Activated naive CD4-positive, alpha-beta T cell (primary cell): ENCODE measurements around the gene MYO1B.

ENCODE experiments used
- DNase-seq, 4 experiments: peaks; one replicate each; lab custom pipeline; 2025; lab: John Stamatoyannopoulos, UW

MYO1B gene

DNA sequence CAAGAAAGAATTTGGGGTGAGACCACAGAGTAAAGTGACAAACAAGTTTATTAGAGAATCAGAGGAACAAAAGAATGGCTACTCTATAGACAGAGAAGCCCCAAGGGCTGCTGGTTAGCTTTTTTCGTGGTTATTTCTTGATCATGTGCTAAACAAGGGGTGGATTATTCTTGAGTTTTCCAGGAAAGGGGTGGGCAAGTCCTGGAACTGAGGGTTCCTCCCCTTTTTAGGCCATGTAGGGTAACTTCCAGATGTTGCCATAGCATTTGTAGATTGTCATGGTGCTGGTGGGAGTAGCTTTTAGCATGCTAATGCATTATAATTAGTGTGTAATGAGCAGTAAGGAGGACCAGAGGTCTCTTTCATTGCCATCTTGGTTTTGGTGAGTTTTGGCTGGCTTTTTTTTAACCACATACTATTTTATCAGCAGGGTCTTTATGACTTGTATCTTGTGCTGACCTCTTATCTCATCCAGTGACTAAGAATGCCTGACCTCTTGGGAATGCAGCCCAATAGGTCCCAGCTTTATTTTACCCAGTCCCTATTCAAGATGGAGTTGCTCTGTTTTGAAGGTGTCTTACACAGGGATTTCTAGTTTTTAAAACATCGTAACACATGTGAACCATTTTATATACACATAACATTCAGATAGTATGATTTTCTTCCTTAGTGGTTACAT, 77.8 kb downstream of the MYO1B start:
- no peak for DNase-seq

DNA sequence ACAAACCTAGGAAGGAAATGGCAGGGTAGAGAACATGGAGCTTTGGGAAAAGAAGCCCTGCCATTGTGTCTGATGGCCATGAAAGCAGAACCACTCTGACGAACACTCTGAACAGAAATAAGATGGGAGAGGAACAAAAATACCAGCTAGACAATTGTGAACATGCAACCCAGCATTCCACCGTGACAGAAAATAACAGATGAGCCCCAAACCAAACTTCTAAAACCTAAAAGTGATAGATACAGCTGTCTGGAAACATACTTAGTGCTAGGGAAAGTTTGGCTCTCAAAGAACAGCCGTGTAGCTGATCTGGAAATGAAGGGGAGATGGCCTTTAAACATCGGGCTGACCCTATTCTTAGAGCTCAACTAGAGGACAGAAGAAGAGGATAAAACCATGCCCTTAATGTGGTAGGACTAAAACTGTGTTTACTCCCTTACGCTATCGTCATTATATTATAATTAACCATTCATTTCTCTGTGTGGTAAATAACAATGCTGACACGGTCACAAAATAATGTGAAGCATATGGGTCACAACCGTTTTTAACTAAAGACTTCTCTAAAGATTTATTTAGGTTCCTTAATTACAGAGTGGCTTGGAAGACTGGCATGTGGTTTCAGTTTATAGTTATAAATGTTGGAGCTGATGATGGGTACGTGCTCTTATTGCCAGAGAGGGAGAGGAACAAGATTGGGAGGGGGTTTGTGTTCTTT, 80.6 kb downstream of the MYO1B start:
- DNase-seq, result no peak

GRCh38 chr2:191327484-191327883, 82.3 kb downstream of the MYO1B start:
- no peak for DNase-seq

GRCh38 chr2:191328150-191328809, 83.1 kb downstream of the MYO1B start:
- DNase-seq, result no peak

GRCh38 chr2:191329841-191330240, 84.6 kb downstream of the MYO1B start:
- DNase-seq, result no peak

DNA sequence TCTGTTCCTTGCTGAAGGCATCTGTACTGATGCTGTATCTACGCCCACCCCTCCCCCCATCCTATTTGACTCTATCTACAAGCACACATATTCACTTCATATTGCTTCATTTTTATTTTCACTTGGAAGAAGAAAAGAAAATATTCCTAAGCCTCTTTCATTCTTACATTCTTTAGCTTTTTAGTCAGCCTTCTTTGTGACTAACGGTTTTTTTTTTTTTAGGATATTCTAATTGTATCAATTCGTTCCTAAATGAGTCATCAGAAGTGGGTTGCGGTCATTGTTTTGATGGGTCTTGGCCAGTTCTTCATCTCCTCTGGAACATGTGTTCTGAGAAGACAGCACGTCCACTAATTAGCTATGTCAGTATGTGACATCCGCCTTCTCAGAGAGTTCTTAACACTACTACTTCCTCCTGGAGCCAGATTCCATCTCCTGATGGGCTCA, 88.7 kb downstream of the MYO1B start:
- DNase-seq, result no peak

GRCh38 chr2:191335875-191336464, 90.8 kb downstream of the MYO1B start:
- DNase-seq, result no peak

DNA sequence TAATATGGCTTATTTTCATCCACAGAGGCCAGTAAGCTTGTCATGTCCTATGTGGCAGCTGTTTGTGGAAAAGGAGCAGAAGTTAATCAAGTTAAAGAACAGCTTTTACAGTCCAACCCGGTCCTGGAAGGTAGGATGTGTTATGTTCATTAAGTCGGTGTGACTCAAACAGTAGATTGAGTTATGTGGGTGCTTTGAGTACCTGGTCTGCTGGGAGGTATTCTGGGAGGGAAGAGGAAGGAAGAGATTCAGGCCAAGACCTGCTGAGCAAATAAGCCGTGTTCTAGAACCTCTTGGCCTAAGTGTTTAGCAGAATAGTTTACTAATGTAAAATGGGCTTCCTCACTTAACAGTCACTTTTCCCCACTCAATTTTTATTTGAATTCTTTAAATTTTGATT, 96.2 kb downstream of the MYO1B start:
- DNase-seq, result no peak

- DNase-seq, result no peak
Observed at GRCh38 chr2:191343796-191344338, 98.7 kb downstream of the MYO1B start.

DNA sequence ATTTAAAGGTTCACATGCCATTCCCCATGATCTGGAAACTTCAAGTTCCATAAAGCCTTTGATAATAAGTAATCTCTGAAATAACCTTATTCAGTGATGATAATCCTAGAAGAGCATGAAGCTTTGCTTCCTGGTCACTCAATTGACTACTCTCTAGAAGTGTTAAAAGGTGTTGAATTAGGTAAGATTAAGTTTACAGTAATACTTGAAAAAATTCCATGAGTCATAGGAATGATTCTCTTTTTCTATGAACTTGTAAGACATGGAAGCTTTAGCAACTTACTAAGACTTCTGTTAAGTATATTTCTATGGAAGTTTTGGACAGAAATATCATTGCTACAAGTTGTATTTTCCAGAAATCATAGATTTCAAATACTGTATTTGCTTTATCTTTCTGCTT, 100.6 kb downstream of the MYO1B start:
- no peak for DNase-seq

- no peak for DNase-seq
Observed at GRCh38 chr2:191347154-191347553, 102.0 kb downstream of the MYO1B start.

GRCh38 chr2:191347881-191348280, 102.7 kb downstream of the MYO1B start:
- DNase-seq, result no peak

DNA sequence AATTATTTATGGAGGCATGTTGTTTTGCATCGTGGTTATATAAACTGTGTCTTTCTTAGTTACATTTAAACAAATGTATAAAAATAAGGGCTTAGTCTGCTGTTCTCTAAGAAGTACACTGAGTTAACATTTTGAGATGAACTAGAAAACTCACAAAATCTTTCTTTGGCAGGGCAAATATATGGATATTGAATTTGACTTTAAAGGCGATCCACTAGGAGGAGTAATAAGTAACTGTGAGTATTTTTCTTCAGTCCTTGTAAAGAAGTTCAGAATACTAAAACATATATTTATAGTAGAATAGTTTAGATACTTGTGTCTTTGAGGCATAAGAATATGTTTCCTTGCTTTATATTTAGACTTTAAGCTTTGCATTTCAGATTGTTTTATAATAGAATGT, 104.8 kb downstream of the MYO1B start:
- no peak for DNase-seq

- DNase-seq, result no peak
Observed at GRCh38 chr2:191350826-191351225, 105.6 kb downstream of the MYO1B start.

GRCh38 chr2:191351298-191351697, 106.1 kb downstream of the MYO1B start:
- no peak for DNase-seq

DNA sequence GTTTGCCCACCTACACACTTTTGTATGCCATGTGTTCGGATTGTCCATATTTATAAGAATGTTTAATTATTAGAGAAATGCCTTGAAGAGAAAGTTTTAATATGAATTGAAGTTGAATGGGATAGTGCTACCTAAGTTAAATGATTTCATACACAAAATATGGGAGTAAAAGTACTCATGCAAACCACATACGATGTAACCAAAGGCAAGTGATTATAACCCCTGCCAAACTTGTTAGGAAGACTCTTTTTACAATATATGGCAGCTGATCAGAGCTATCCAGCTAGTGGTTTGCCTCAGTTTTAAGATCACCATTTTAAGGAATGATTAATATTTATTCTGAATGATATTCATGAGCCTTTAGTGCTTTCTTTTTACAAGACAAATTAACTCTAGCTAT, 106.7 kb downstream of the MYO1B start:
- no peak for DNase-seq

DNA sequence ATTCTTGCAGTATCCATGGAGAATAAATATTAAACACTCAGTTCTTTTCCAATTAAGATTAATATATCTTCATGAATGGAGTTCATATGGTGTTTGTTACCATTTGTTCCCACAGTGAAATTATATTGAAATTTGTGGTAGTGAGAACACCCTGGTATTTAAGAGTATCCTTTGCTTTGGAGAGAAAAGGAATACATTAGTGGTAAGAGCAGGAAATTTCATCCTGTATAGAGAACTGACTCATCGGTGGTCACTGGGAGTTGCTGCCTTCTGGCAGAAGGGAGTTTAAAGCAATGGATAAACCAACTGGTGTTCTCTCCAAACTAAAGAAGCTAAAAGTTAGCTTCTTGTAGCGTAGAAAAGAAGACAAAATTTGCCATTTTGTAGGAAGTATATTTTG, 107.3 kb downstream of the MYO1B start:
- DNase-seq, result no peak

DNA sequence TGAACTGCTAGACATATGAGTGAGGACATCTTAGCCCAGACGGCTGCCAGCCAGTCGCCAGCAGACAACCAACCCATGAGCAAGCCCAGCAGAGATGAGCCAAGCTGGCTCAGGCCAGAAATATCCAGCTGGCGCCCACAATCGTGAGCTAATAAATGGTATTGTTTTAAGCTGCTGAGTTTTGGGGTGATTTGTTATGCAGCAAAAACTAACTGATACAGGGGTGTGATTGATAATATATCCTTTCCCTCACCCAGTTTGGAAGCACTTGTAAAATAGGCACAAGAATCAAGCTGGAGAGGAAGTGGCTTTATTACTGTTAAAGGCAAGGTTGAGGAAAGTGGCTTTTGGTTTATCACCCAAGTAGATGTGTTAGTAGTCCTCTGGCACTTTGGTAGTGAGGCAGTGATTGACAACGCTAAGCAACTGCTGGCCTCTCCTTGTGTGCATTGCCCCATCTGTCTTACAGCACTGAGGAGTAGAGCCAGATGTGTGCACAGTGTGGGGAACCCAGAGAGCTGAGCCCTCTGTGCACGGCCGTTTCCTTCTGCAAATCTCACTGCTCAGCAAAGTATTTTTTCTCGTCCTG, 110.1 kb downstream of the MYO1B start:
- no peak for DNase-seq

GRCh38 chr2:191357678-191358077, 112.5 kb downstream of the MYO1B start:
- no peak for DNase-seq

DNA sequence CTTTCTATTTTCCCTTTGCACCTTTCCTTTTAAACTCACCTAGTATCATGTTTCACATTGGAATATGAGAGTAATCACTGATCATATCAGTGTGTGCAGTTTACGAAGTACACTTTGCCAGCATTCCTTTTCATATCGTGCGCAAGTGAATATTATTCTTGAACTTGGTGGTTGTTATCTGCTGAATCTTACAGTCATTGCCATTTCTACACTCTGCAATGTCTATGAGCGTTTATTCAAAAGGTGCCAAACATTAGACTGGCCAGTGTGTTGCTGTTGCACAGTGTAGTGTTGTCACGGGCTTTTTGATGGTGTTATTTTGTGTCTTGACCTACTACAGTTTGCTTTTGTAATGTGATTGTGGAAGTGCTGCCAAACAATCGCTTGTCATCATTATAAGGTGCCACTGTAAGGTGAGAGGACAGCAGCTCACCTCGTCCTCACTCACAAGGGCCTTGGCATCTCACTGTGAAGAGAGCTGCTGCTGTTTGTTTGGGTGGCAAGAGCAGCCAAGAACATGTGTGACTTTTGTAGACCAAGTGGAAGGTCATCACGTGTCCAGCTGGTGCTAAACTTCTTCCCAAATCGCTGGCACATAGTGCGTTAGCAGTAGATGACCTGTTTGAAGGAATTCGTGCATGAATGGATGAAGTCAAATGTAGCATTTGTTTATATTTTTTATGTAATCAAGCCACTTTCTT, 113.3 kb downstream of the MYO1B start:
- no peak for DNase-seq

DNA sequence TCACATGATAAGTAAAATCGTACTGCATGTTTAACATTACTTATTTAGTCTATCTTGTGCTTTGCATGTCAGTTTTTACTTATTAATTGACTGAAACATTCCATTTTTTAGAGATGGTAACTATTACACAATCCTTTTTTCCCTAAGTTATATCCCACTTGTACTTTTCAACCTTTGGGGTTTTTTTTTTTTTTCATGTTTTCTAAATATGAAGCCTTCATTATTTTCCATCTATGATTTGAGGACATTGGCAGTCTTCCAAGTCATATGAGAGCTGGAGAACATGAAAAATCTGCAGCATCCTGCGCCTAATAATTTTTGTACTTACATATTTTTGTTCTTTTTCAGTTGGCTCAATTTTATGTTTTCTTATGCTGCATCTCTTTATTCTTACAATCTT, 113.9 kb downstream of the MYO1B start:
- no peak for DNase-seq

DNA sequence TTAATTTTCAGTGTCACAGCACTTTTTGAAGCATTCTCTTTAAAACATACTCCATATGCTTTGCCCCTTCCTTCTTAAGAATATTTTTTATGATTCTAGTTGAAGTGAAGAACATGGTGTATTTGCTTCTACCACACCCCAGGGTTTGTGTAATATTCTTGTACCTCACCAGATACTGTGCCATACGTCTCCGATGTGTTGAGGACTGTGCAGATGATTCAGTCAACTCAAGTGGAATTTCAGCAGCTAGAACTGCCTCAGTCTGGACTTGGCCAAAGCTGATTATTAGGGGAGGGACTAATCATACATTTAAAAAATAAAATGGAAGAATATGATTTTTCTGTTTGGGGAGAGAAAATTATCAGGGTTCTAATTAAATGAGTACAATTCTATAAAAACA, 115.7 kb downstream of the MYO1B start:
- DNase-seq, result no peak
